ENCODE data around the gene TMPRSS3.
"Not testable (repeated sequence)": the region's sequence is repeated elsewhere in the genome, so short reads cannot be mapped to it uniquely, and the experiment has no call there.

Gene TMPRSS3

GRCh38 chr21:42413500-42413899 is 17.6 kb upstream of the TMPRSS3 start:
- TF ChIP-seq ZFX (IDR thresholded peaks at IDR 0.05; ENCODE audit: borderline replicate concordance) (no peak), CTCF (IDR thresholded peaks at IDR 0.05) (no peak)
- H3K27ac ChIP-seq, result no peak overlapping the region

- no peak for TF ChIP-seq ZFX (IDR thresholded peaks at IDR 0.05; ENCODE audit: borderline replicate concordance)
- no peak for TF ChIP-seq CTCF (IDR thresholded peaks at IDR 0.05)
- no peak overlapping the region for H3K27ac ChIP-seq
These were observed 17.2 kb upstream of the TMPRSS3 start for GRCh38 chr21:42413093-42413492.

- no peak overlapping the region for H3K27ac ChIP-seq
- TF ChIP-seq CTCF (IDR thresholded peaks at IDR 0.05) (no peak), ZFX (IDR thresholded peaks at IDR 0.05; ENCODE audit: borderline replicate concordance) (no peak)
These were observed 16.7 kb upstream of the TMPRSS3 start for GRCh38 chr21:42412636-42412933.

- H3K27ac ChIP-seq, result no peak overlapping the region
- no peak for TF ChIP-seq CTCF (IDR thresholded peaks at IDR 0.05)
- no peak for TF ChIP-seq ZFX (IDR thresholded peaks at IDR 0.05; ENCODE audit: borderline replicate concordance)
These were observed 16.2 kb upstream of the TMPRSS3 start for GRCh38 chr21:42411891-42412635.

GRCh38 chr21:42411197-42411869 is 15.5 kb upstream of the TMPRSS3 start:
- no peak overlapping the region for H3K27ac ChIP-seq
- TF ChIP-seq ZFX (IDR thresholded peaks at IDR 0.05; ENCODE audit: borderline replicate concordance) (no peak), CTCF (IDR thresholded peaks at IDR 0.05) (no peak)

GRCh38 chr21:42409366-42409765 is 13.5 kb upstream of the TMPRSS3 start:
- no peak overlapping the region for H3K27ac ChIP-seq
- TF ChIP-seq CTCF (IDR thresholded peaks at IDR 0.05) (no peak), ZFX (IDR thresholded peaks at IDR 0.05; ENCODE audit: borderline replicate concordance) (no peak)

GRCh38 chr21:42408718-42409117 is 12.9 kb upstream of the TMPRSS3 start:
- not testable (repeated sequence) for H3K27ac ChIP-seq

All from 22Rv1 (cell line).